Stimulated activated CD4-positive, alpha-beta T cell treated with anti-CD3 and anti-CD28 coated beads, Interleukin-15, amount 100 ng/mL, for 48 hours (primary cell): ENCODE measurements around the gene TBC1D20.
"Not testable (repeated sequence)": the region's sequence is repeated elsewhere in the genome, so short reads cannot be mapped to it uniquely, and the experiment has no call there.

Experiments used
- DNase-seq, 2 donors: peaks; one replicate each; pipeline ENCODE4 v3.0.0-alpha.2; 2020; ENCODE audit warnings: low read depth in 2 of 2

TBC1D20 gene

DNA sequence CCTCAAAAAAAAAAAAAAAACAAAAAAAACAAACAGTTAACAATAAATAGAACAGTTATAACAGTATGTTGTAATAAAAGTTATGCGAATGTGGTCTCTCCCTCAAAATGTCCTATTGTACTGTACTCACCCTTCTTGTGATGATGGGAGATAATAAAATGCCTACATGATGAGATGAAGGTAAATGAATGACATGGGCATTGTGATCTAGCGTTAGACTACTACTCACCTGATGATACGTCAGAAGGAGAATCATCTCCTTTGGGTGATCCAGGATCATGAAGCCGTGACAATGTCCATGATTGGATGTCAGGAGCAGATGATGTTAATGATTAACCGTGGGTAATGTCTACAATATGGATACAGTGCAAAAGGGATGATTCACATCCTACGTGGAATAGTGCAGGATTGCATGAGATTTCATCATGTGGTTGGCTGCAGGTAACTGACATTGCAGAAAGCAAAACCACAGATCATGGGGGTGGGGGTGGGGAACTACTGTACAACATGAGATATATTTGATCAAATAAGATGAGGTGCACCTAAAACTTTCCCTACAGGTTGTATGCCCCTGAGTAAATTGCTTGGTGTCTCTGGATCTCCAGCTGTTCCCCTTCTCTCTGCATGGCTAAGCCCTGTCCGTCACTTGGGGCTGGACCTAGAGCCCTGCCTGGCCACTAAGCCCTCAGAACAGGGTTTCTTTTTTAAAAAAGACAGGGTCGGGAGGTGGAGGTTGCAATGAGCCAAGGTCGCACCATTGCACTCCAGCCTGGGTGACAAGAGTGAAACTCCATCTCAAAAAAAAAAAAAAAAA, 60.4 kb downstream of the TBC1D20 start:
- DNase-seq = no peak

DNA sequence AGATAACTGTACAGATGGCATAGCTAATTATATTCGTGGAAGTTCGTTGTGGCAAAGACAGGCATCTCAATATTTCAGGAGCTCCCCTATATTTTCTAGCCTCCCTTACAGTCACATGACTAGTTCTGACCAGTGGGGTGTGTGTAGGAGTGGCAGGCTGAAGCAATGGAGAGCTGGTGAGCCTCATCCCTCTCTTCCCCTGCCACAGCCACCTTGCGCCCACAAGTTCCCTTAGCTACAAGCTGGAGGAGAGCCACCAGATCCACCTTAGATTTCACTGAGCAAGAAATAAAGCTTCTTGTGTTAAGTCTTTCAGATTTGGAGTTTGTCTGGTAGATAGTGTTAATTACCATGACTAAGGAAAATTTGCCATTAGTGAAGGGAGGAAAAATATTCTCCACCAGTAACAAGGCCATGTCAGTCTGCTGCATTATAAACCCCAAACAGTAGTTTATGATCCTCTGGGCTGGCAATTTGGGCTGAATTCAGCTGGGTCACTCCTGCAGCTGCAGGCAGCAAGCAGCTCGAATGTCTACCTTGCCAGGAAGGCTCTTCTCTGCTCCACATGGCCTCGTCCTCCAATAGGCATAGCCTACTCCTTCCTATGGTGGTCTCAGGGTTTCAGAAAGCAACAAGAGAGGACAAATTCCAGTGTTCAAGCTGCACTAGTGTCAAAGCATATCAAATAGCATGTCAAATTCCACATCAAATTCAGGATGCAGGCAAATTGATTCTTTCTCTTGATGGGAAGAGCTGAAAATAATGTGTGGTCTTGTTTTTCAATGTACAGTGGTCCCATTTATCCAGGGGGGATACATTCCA, 61.7 kb downstream of the TBC1D20 start:
- no peak for DNase-seq

DNA sequence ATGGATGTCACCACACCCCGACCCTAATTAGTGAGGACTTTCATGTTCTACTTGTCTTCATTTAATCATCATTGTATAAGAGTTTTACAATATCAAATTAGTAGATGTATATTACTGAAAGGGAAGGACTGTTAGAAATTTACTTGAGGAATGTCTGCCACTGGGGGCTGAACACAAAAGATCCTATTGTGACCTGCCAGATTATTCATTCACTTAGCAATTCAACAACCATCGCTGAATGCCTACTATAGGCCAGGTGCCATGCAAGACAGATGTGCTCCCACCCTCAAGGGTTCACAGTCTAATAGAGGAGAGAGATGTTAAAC, 62.2 kb downstream of the TBC1D20 start:
- DNase-seq = no peak

DNA sequence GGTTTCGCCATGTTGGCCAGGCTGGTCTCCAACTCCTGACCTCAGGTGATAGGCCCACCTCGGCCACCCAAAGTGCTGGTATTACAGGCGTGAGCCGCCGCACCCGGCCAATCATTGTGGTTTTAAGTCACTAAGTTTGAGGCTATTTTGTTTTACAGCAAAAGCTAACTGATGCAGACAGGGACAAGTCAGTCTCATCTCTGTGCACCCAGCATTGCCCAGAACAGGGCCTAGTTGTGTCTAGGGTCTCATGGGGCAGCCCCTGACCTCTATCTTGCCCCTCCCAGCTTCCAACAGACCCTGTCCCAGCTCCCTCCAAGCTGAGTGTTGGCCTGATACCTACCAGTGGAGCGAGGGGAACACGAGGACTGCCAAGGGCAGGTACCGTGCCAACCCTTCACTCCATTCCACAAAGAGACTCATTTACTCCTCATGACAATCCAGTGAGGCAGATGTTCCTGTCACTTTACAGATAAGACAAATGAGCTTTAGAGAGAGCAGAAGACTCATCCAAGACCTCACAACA, 63.1 kb downstream of the TBC1D20 start:
- DNase-seq = no peak

DNA sequence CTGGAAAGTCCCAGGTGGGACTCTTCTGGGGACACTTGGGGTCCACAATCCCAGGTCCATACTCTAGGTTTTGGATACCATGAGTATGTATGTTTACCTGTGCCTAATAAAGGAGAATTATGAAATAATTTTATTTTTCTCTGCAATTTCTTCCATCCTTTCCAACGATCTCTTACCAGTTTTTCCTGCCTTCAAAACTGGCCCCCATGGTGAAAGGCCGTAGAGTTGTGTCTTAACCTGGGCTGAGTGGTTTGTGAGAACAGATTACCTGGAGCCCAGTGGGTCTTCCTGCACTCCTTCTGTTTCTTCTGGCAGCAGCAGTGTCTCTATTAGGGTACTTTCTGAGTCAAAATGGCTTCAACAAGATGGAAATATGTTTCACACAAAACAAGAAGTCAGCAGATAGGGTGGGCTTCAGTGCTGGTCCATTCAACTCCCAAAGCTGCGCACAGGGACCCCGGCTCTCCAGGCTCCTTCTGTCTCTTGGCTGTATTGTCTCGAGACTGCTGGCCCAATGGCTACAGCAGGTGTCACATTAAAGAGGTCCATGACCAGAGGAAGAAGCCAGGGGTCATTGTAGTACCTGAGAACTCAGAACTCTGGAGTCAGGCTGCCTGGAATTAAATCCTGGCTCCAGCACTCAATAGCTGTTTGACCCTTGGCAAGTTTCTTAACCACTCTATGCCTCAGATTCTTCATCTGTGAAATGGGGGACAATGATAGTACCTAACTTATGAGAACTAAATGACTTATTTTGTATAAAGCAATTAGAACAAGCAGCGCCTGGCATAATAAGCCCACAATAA, 64.7 kb downstream of the TBC1D20 start:
- DNase-seq = no peak

DNA sequence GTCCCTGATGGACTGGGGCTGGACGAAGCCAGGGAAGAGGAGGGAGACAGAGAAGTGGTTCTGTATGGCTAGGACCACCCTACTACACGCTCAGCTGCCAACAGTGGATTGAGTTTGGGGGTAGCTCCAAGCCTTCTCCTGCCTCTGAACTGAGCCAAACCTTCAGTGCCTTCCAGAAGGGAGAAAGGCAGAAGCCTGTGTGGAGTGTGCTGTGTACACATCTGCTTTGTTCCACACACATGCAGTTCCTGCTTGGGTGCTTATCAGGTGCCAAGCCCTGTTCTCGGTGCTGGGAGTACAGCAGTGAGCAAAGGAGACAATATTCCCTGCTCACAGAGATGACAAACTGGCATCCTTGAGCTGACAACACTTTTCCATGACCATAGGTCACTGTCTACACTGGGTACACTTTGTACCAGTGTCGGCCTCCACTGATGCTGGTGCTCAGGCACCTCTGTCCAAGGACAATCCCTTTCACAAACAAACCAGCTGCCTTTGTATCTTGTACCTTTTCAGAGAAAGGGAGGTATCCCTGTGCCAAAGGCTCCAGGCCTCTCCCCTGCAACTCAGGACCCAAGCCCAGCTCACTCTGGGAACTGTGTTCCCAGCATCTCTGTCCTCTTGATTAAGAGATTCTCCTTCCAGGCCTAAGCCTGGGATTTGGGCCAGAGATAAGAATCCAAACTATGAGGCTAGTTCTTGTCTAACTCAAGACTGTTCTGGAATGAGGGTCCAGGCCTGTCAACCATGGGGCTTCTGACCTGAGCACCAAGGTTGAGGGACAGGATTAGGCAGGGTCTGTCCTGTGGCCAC, 65.5 kb downstream of the TBC1D20 start:
- DNase-seq = no peak

DNA sequence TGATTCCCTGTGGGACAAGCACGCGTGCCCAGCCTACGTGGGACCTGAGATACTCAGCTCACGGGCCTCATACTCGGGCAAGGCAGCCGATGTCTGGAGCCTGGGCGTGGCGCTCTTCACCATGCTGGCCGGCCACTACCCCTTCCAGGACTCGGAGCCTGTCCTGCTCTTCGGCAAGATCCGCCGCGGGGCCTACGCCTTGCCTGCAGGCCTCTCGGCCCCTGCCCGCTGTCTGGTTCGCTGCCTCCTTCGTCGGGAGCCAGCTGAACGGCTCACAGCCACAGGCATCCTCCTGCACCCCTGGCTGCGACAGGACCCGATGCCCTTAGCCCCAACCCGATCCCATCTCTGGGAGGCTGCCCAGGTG, 66.1 kb downstream of the TBC1D20 start:
- no peak for DNase-seq

DNA sequence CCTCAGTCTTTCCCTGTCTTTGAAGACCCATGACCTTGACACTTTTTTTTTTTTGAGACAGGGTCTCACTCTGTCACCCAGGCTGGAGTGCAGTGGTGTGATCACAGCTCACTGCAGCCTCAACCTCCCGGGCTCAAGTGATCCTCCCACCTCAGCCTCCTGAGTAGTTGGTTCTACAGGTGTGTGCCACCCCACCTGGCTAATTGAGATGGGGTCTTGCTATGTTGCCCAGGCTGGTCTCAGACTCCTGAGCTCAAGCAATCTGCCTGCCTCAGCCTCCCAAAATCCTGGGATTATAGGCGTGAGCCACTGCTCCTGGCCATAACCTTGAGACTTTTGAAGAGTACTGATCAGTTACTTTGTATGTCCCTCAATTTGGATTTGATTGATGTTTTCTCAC, 69.0 kb downstream of the TBC1D20 start:
- not testable (repeated sequence) for DNase-seq

DNA sequence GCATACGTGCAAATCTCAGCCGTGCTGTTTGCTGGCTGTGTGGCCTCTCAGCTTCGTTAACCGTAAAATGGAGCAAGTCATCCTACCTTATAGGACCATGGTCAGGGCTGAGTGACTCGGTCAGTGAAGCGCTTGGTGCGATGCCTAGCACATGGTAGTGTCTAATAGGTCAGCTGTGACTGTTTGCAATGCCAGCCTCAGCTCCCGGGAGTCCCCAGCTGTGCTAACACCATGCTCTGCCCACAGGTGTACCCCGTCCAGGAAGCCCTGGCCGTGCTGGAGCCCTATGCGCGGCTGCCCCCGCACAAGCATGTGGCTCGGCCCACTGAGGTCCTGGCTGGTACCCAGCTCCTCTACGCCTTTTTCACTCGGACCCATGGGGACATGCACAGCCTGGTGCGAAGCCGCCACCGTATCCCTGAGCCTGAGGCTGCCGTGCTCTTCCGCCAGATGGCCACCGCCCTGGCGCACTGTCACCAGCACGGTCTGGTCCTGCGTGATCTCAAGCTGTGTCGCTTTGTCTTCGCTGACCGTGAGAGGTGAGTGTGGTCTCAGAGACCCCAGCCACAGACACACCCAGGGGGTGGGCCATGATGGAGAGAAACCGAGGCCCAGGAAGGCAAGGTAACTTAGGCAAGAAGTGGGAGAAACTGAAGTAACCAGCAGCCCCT, 71.2 kb downstream of the TBC1D20 start:
- no peak for DNase-seq

DNA sequence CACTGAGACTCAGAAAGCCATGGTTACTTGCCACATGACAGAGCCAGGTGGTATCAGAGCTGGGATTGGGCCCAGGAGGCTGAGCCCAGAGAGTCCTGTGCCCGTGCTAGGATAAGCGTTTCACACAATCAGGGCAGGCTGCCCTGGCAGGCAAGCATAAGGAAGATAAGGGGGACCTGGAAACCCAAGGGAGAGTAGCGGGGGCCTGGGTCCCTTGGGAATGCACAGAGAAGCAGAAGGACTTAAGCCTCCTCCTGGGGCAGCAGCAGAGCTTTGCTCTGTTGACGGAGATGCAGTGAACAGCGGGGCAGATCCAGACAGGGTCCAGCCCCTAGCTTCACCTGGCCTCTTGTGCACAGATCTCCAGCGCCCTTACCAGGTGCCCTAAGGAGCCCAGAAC, 73.1 kb downstream of the TBC1D20 start:
- no peak for DNase-seq

DNA sequence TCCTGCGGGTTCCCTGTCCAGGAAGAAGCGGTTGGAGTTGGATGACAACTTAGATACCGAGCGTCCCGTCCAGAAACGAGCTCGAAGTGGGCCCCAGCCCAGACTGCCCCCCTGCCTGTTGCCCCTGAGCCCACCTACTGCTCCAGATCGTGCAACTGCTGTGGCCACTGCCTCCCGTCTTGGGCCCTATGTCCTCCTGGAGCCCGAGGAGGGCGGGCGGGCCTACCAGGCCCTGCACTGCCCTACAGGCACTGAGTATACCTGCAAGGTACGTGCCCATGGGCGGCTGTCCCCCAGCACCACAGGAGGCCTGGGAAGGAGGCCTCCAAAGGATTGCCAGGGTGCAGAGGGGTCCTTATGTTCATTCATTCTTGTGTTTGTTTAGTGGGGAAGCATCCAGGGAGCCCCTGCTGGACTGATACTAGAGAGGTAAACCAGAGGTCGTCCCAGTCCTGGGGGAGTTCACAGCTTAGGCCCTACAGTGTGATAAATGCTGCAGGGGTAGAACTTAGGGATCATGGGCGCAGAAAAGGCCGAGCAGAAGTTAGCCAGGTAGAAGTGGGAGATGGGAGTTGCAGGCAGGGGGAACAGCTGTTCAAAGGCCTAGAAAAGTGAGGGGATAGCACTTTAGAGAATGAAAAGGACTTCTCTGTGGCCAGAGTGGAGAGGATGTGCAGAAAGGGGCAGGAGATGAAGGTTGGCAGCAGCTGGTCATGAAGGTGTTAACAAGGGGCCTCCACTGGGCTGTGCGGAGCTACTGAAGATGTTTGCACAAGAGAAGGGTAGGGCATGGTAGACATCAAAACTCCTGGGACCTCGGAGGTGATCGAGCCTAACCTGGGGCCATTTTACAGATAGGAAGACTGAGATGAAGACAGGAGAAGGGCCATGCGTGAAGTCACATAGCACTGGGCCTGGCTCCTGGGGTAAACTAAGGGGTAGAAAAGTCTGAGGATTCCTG, 74.0 kb downstream of the TBC1D20 start:
- DNase-seq = no peak

DNA sequence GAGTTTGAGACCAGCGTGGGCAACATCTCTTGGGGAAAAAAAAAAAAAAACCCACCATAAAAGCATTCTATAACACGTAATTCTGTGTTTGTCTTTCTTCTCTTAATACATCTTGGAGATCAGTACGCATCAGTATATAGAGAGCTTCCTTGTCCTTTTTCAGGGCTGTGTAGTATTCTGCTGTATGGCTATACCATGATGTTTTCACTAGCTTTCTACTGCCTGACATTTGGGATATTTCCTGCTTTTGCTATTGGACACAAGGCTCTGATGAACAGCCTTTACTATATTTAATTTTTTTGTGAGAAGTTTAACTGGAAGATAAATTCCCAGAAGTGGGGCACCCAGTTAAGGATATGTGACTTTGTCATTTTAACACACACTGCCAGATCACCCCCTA, 74.8 kb downstream of the TBC1D20 start:
- no peak for DNase-seq

DNA sequence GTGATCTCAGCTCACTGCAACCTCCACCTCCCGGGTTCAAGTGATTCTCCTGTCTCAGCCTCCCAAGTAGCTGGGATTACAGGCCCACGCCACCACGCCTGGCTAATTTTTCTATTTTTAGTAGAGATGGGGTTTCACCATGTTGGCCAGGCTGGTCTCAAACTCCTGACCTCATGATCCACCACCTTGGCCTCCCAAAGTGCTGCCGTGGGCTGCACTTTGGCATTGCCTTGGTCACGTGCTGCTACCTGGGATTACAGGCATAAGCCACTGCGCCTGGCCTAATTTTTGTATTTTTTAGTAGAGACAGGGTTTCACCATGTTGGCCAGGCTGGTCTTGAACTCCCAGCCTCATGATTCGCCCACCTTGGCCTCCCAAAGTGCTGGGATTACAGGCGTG, 75.7 kb downstream of the TBC1D20 start:
- not testable (repeated sequence) for DNase-seq
